SU-DHL-6 (cell line): ENCODE data around the gene ABCG1.

Experiments
- H2AFZ ChIP-seq: fragments of 200-600 bp; sonication (generic); 2 replicates; pipeline ENCODE4 v1.6.1; 2014; ENCODE audit warnings: low read depth, mild to moderate bottlenecking, moderate library complexity, mixed read lengths, antibody characterized with exemption, low read length; ENCODE audit not compliant: severe bottlenecking
- H3F3A ChIP-seq: fragments of 200-600 bp; shearing (Covaris generic); 2 replicates; pipeline ENCODE4 v1.6.0; 2016; ENCODE audit warnings: antibody characterized with exemption, mild to moderate bottlenecking; ENCODE audit not compliant: insufficient read depth
- H3K27ac ChIP-seq: fragments of 200-600 bp; sonication (generic); 2 replicates; pipeline ENCODE4 v1.5.1; 2016; ENCODE audit warnings: low read depth, mild to moderate bottlenecking, low read length, moderate library complexity, mixed read lengths
- H3K27me3 ChIP-seq: fragments of 200-600 bp; sonication (generic), shearing (Covaris generic); 2 replicates; pipeline ENCODE4 v1.6.0; 2014; ENCODE audit warnings: mild to moderate bottlenecking, low read length
- H3K36me3 ChIP-seq: fragments of 200-600 bp; sonication (generic); 2 replicates; pipeline ENCODE4 v1.6.1; 2014; ENCODE audit warnings: mild to moderate bottlenecking, low read length, mixed read lengths
- H3K4me2 ChIP-seq: fragments of 300-600, 200-600 bp; shearing (Covaris generic), sonication (generic); 2 replicates; pipeline ENCODE4 v1.6.0; 2014; ENCODE audit warnings: low read length, low read depth, mild to moderate bottlenecking; ENCODE audit not compliant: poor library complexity, severe bottlenecking
- H3K4me3 ChIP-seq: fragments of 200-600 bp; sonication (generic); 2 replicates; pipeline ENCODE4 v1.5.1; 2014; ENCODE audit warnings: antibody characterized with exemption, low read length, mild to moderate bottlenecking, mixed read lengths; ENCODE audit not compliant: insufficient read depth, poor library complexity, severe bottlenecking
- H3K79me2 ChIP-seq: fragments of 200-600 bp; sonication (generic); 2 replicates; pipeline ENCODE4 v1.6.1; 2014; ENCODE audit warnings: mild to moderate bottlenecking, low read length, moderate library complexity; ENCODE audit not compliant: insufficient read depth
- H3K9ac ChIP-seq: fragments of 200-600 bp; sonication (generic); 2 replicates; pipeline ENCODE4 v1.7.0; 2014; ENCODE audit warnings: mild to moderate bottlenecking, low read length
- H3K9me2 ChIP-seq: fragments of 200-600 bp; sonication (generic); replicated peaks from 2 replicates; pipeline ENCODE4 v1.6.1; 2014; ENCODE audit warnings: low read length; ENCODE audit not compliant: insufficient read depth
- H3K9me3 ChIP-seq: fragments of 200-600 bp; sonication (generic); 2 replicates; pipeline ENCODE4 v1.6.1; 2014; ENCODE audit warnings: low read length, mixed read lengths; ENCODE audit not compliant: insufficient read depth
- H4K20me1 ChIP-seq: fragments of 200-600 bp; sonication (generic); 2 replicates; pipeline ENCODE4 v1.6.1; 2014; ENCODE audit warnings: low read depth, mild to moderate bottlenecking, antibody characterized with exemption, low read length, moderate library complexity, mixed read lengths
- EZH2phosphoT487 ChIP-seq: fragments of 200-600 bp; sonication (generic), shearing (Covaris generic); conservative IDR thresholded peaks from 2 replicates; pipeline ENCODE4 v1.6.1; 2018; ENCODE audit warnings: mild to moderate bottlenecking, antibody characterized with exemption, low read length, moderate library complexity, mixed read lengths
- TF ChIP-seq, protein P1 (sequence below): fragments of 200-600 bp; sonication (generic); IDR thresholded peaks from one replicate; pipeline ENCODE4 v1.5.1; 2017; ENCODE audit warnings: antibody characterized with exemption, mild to moderate bottlenecking, low read length, moderate library complexity; ENCODE audit not compliant: insufficient read depth, poor library complexity, severe bottlenecking

The ABCG1 gene

GRCh38 chr21:42343556-42343955 lies 124.6 kb downstream of the ABCG1 start:
- H3K27me3 ChIP-seq, result no peaks in the 10 kb centered on the region
- no peaks in the 10 kb centered on the region for H3K9me2 ChIP-seq
- H3K9ac ChIP-seq, result no peak overlapping the region
- no peaks in the 10 kb centered on the region for H3F3A ChIP-seq
- no peak overlapping the region for H3K27ac ChIP-seq
- H3K36me3 ChIP-seq, result no peaks in the 10 kb centered on the region
- H4K20me1 ChIP-seq, result no peaks in the 10 kb centered on the region
- no peaks in the 10 kb centered on the region for H3K9me3 ChIP-seq
- H3K4me3 ChIP-seq, result no peak overlapping the region
- no peak overlapping the region for H3K4me2 ChIP-seq
- H2AFZ ChIP-seq, result no peak overlapping the region
- no peaks in the 10 kb centered on the region for H3K79me2 ChIP-seq
- TF ChIP-seq, protein P1, sequence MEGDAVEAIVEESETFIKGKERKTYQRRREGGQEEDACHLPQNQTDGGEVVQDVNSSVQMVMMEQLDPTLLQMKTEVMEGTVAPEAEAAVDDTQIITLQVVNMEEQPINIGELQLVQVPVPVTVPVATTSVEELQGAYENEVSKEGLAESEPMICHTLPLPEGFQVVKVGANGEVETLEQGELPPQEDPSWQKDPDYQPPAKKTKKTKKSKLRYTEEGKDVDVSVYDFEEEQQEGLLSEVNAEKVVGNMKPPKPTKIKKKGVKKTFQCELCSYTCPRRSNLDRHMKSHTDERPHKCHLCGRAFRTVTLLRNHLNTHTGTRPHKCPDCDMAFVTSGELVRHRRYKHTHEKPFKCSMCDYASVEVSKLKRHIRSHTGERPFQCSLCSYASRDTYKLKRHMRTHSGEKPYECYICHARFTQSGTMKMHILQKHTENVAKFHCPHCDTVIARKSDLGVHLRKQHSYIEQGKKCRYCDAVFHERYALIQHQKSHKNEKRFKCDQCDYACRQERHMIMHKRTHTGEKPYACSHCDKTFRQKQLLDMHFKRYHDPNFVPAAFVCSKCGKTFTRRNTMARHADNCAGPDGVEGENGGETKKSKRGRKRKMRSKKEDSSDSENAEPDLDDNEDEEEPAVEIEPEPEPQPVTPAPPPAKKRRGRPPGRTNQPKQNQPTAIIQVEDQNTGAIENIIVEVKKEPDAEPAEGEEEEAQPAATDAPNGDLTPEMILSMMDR, result no peak
- no peak for TF ChIP-seq EZH2phosphoT487

GRCh38 chr21:42343963-42344510 lies 125.1 kb downstream of the ABCG1 start:
- Histone ChIP-seq H3K9me2 (no peaks in the 10 kb centered on the region), H2AFZ (no peak overlapping the region), H3K9me3 (no peaks in the 10 kb centered on the region), H3K27me3 (no peaks in the 10 kb centered on the region), H3K36me3 (no peaks in the 10 kb centered on the region), H3K79me2 (no peaks in the 10 kb centered on the region), H4K20me1 (no peaks in the 10 kb centered on the region), H3F3A (no peaks in the 10 kb centered on the region), H3K4me2 (no peak overlapping the region), H3K4me3 (no peak overlapping the region), H3K9ac (no peak overlapping the region), H3K27ac (no peak overlapping the region)
- no peak for TF ChIP-seq EZH2phosphoT487

GRCh38 chr21:42344631-42345030 lies 125.7 kb downstream of the ABCG1 start:
- H3K4me3 ChIP-seq, result no peak overlapping the region
- H3K9me2 ChIP-seq, result no peaks in the 10 kb centered on the region
- no peaks in the 10 kb centered on the region for H3K9me3 ChIP-seq
- no peaks in the 10 kb centered on the region for H3K27me3 ChIP-seq
- H3K4me2 ChIP-seq, result no peak overlapping the region
- H3K9ac ChIP-seq, result no peak overlapping the region
- H4K20me1 ChIP-seq, result no peaks in the 10 kb centered on the region
- no peaks in the 10 kb centered on the region for H3K36me3 ChIP-seq
- H3K27ac ChIP-seq, result no peak overlapping the region
- no peak overlapping the region for H2AFZ ChIP-seq
- H3K79me2 ChIP-seq, result no peaks in the 10 kb centered on the region
- TF ChIP-seq, protein P1, result no peak
- no peaks in the 10 kb centered on the region for H3F3A ChIP-seq

- H3K9me2 ChIP-seq, result no peaks in the 10 kb centered on the region
- H3K9me3 ChIP-seq, result no peaks in the 10 kb centered on the region
- H3K4me3 ChIP-seq, result no peak overlapping the region
- H3K4me2 ChIP-seq, result no peak overlapping the region
- no peaks in the 10 kb centered on the region for H3F3A ChIP-seq
- no peaks in the 10 kb centered on the region for H3K79me2 ChIP-seq
- H3K27ac ChIP-seq, result no peak overlapping the region
- no peak overlapping the region for H2AFZ ChIP-seq
- no peaks in the 10 kb centered on the region for H3K27me3 ChIP-seq
- H4K20me1 ChIP-seq, result no peaks in the 10 kb centered on the region
- H3K9ac ChIP-seq, result no peak overlapping the region
- TF ChIP-seq EZH2phosphoT487, result no peak
- TF ChIP-seq, protein P1, result no peak
- H3K36me3 ChIP-seq, result no peaks in the 10 kb centered on the region
Measured at GRCh38 chr21:42346441-42346840, 127.5 kb downstream of the ABCG1 start.
